H1 (cell line): ENCODE results near the gene ARL10. TPM values are rescaled to one million over a fixed set of nuclear protein-coding genes. Genes with fewer than 3 reads are reported as not detected.

ENCODE experiments used
- CTCF ChIA-PET: fragments of 300-600 bp; sonication (Branson Sonifier 250); formaldehyde crosslinking; loops from one replicate; lab custom pipeline; 2021; ENCODE audit not compliant: partially characterized antibody; lab: Charles Lee
- POLR2A ChIA-PET: fragments of 300-600 bp; sonication (Branson Sonifier 250); formaldehyde crosslinking; loops from one replicate; lab custom pipeline; 2021; ENCODE audit warnings: inconsistent platforms; ENCODE audit not compliant: partially characterized antibody; lab: Charles Lee
- DNase-seq, 2 experiments: peaks; one replicate each; pipeline versions ENCODE4 v3.0.0 to v3.0.0-alpha.2; 2010 to 2022; ENCODE audit warnings: low spot score in 2 of 2, low read depth in 1 of 2, mixed read lengths in 1 of 2
- FAIRE-seq: peaks from 2 replicates; lab custom pipeline; 2011; peaks lifted over from hg19 to GRCh38; lab: Jason Lieb, UNC
- H2AFZ ChIP-seq: 2 replicates; pipeline ENCODE4 v1.8.1; 2012; ENCODE audit warnings: low read length, inconsistent platforms
- H2AK5ac ChIP-seq: 2 replicates; pipeline ENCODE4 v1.6.1; 2013; ENCODE audit warnings: low read depth, low read length
- H2BK120ac ChIP-seq: replicated peaks from 2 replicates; pipeline ENCODE3; 2013; ENCODE audit warnings: low read depth, low read length, inconsistent platforms
- H2BK12ac ChIP-seq: 2 replicates; pipeline ENCODE4 v1.6.1; 2013; ENCODE audit warnings: low read depth, low read length
- H2BK15ac ChIP-seq: 2 replicates; pipeline ENCODE4 v1.6.1; 2013; ENCODE audit warnings: low read length
- H2BK20ac ChIP-seq: 2 replicates; pipeline ENCODE4 v1.6.1; 2013; ENCODE audit warnings: low read length
- H2BK5ac ChIP-seq: 2 replicates; pipeline ENCODE4 v1.6.1; 2013; ENCODE audit warnings: low read depth, low read length
- H3K14ac ChIP-seq: 2 replicates; pipeline ENCODE4 v1.6.1; 2013; ENCODE audit warnings: inconsistent platforms; ENCODE audit not compliant: insufficient read length
- H3K18ac ChIP-seq: 2 replicates; pipeline ENCODE4 v1.6.1; 2013; ENCODE audit warnings: low read length; ENCODE audit errors: extremely low read depth
- H3K23ac ChIP-seq: 2 replicates; pipeline ENCODE4 v1.6.1; 2013; ENCODE audit warnings: inconsistent platforms; ENCODE audit not compliant: insufficient read length
- H3K23me2 ChIP-seq: 2 replicates; pipeline ENCODE4 v1.6.1; 2013; ENCODE audit warnings: low read depth, low read length
- H3K27ac ChIP-seq: 2 replicates; pipeline ENCODE4 v1.6.1; 2011; ENCODE audit warnings: low read depth, low read length, inconsistent platforms
- H3K27me3 ChIP-seq, 4 experiments: replicated peaks in 1 of 4; 1 replicate in 1 of 4; 2 replicates in 3 of 4; pipeline versions ENCODE4 v1.6.1 to v1.8.1; 2011 to 2013; ENCODE audit warnings: low read length in 3 of 4, mild to moderate bottlenecking in 3 of 4, inconsistent platforms in 2 of 4, mixed read lengths in 2 of 4, moderate library complexity in 1 of 4; ENCODE audit not compliant: control insufficient read depth in 3 of 4, insufficient read depth in 3 of 4; ENCODE audit errors: extremely low read depth in 1 of 4
- H3K36me3 ChIP-seq, 4 experiments: 2 replicates each; pipeline versions ENCODE4 v1.6.1 to v1.8.1; 2011 to 2013; ENCODE audit warnings: mild to moderate bottlenecking in 4 of 4, low read length in 3 of 4, moderate library complexity in 2 of 4, control low read depth in 1 of 4, inconsistent platforms in 1 of 4; ENCODE audit not compliant: insufficient read depth in 4 of 4, control insufficient read depth in 2 of 4
- H3K4ac ChIP-seq: replicated peaks from 2 replicates; pipeline ENCODE3; 2013; ENCODE audit warnings: low read length, low read depth, mixed read lengths, inconsistent platforms; ENCODE audit not compliant: insufficient read length
- H3K4me1 ChIP-seq, 4 experiments: replicated peaks in 1 of 4; 1 replicate in 1 of 4; 2 replicates in 3 of 4; pipeline versions ENCODE4 v1.6.1 to v1.8.1; 2011 to 2013; ENCODE audit warnings: low read length in 3 of 4, inconsistent platforms in 2 of 4, mixed read lengths in 1 of 4; ENCODE audit not compliant: insufficient read depth in 4 of 4, control insufficient read depth in 3 of 4
- H3K4me2 ChIP-seq, 2 experiments: 2 replicates each; pipeline versions ENCODE4 v1.6.1 to v1.8.1; 2011 to 2013; ENCODE audit warnings: low read depth in 2 of 2, low read length in 2 of 2, control low read depth in 1 of 2, inconsistent platforms in 1 of 2, mild to moderate bottlenecking in 1 of 2; ENCODE audit not compliant: insufficient read depth in 1 of 2
- H3K4me3 ChIP-seq, 4 experiments: fragments of 200-600, 300-600 bp in 1 of 4; sonication (generic), shearing (Covaris generic), sonication (Bioruptor Twin) in 1 of 4; 2 replicates each; pipeline versions ENCODE4 v1.5.1 to v1.8.1; 2011 to 2016; ENCODE audit warnings: low read length in 4 of 4, low read depth in 3 of 4, control low read depth in 2 of 4, inconsistent platforms in 2 of 4, mild to moderate bottlenecking in 2 of 4, mixed read lengths in 1 of 4, moderate library complexity in 1 of 4; ENCODE audit not compliant: insufficient read depth in 2 of 4; ENCODE audit errors: extremely low read depth in 1 of 4
- H3K56ac ChIP-seq: replicated peaks from 2 replicates; pipeline ENCODE3; 2013; ENCODE audit warnings: low read depth, mild to moderate bottlenecking, mixed read lengths, low read length, inconsistent platforms; ENCODE audit not compliant: insufficient read length
- H3K79me1 ChIP-seq: 2 replicates; pipeline ENCODE4 v1.6.1; 2013; ENCODE audit warnings: low read depth, low read length, control low read depth
- H3K79me2 ChIP-seq, 2 experiments: 2 replicates each; pipeline versions ENCODE4 v1.6.1 to v1.8.1; 2012 to 2013; ENCODE audit warnings: low read length in 2 of 2, mild to moderate bottlenecking in 2 of 2, inconsistent platforms in 1 of 2; ENCODE audit not compliant: insufficient read depth in 2 of 2, control insufficient read depth in 1 of 2
- H3K9ac ChIP-seq, 4 experiments: replicated peaks in 1 of 4; 1 replicate in 1 of 4; 2 replicates in 3 of 4; pipeline versions ENCODE4 v1.6.1 to v1.8.1; 2011 to 2013; ENCODE audit warnings: low read depth in 3 of 4, low read length in 3 of 4, control low read depth in 2 of 4, mild to moderate bottlenecking in 2 of 4, moderate library complexity in 2 of 4, inconsistent platforms in 1 of 4; ENCODE audit errors: extremely low read depth in 1 of 4
- H3K9me3 ChIP-seq, 2 experiments: 2 replicates each; pipeline versions ENCODE4 v1.6.1 to v1.8.1; 2012 to 2013; ENCODE audit warnings: mild to moderate bottlenecking in 2 of 2, moderate library complexity in 2 of 2, control low read depth in 1 of 2, inconsistent platforms in 1 of 2, low read depth in 1 of 2, low read length in 1 of 2, mixed read lengths in 1 of 2; ENCODE audit not compliant: insufficient read depth in 2 of 2
- H4K20me1 ChIP-seq, 2 experiments: replicated peaks in 1 of 2; 2 replicates each; pipeline versions ENCODE3 to v1.8.1; 2011 to 2013; ENCODE audit warnings: inconsistent platforms in 2 of 2, low read length in 2 of 2, mild to moderate bottlenecking in 1 of 2; ENCODE audit not compliant: insufficient read depth in 2 of 2, control insufficient read depth in 1 of 2
- H4K5ac ChIP-seq: 2 replicates; pipeline ENCODE4 v1.6.1; 2013; ENCODE audit warnings: low read length, low read depth, mixed read lengths, inconsistent platforms; ENCODE audit not compliant: insufficient read length
- H4K8ac ChIP-seq: 2 replicates; pipeline ENCODE4 v1.8.0; 2013; ENCODE audit warnings: mild to moderate bottlenecking, moderate library complexity, low read length, inconsistent platforms; ENCODE audit not compliant: insufficient read depth; ENCODE audit errors: extremely low read depth
- H4K91ac ChIP-seq: replicated peaks from 2 replicates; pipeline ENCODE3; 2013; ENCODE audit warnings: low read length, mixed read lengths, inconsistent platforms; ENCODE audit not compliant: insufficient read length
- ASH2L ChIP-seq: fragments of 200-600, 300-600 bp; sonication (generic); IDR thresholded peaks from one replicate; pipeline ENCODE4 v1.7.1; 2017; ENCODE audit warnings: low read length
- ATF2 ChIP-seq: IDR thresholded peaks from 2 replicates; pipeline ENCODE4 v1.6.1; 2012; ENCODE audit warnings: low read length, inconsistent platforms
- BACH1 ChIP-seq: IDR thresholded peaks from 2 replicates; pipeline ENCODE4 v1.6.1; 2012; ENCODE audit warnings: low read length, improper control_type of control experiment
- MAX ChIP-seq: IDR thresholded peaks from 2 replicates; pipeline ENCODE4 v1.6.1; 2012; ENCODE audit warnings: inconsistent platforms
- NRF1 ChIP-seq: IDR thresholded peaks from 2 replicates; pipeline ENCODE4 v1.6.1; 2011; ENCODE audit warnings: mild to moderate bottlenecking, low read depth, low read length, improper control_type of control experiment
- SP2 ChIP-seq: IDR thresholded peaks from 2 replicates; pipeline ENCODE4 v1.6.1; 2012; ENCODE audit warnings: mild to moderate bottlenecking, low read length, inconsistent platforms
- WGBS, 2 experiments: shearing (Covaris generic) in 1 of 2; methylation state at CpG; one replicate each; pipeline versions ENCODE4 v1.1.6 to v1.1.7; 2013 to 2015; ENCODE audit warnings: low lambda C conversion rate in 2 of 2, mixed read lengths in 2 of 2, inconsistent platforms in 1 of 2, low coverage in 1 of 2, missing lambda C conversion rate in 1 of 2; ENCODE audit not compliant: insufficient replicate concordance in 2 of 2, insufficient coverage in 1 of 2, insufficient read length in 1 of 2; ENCODE audit errors: extremely low coverage in 1 of 2, missing lambda C conversion rate in 1 of 2; 5-methylcytosine and 5-hydroxymethylcytosine counted together
- long read RNA-seq, 2 experiments: library from RNA in 1 of 2; library from capped mRNA in 1 of 2; stranded (forward); transcript quantifications; one replicate each; pipeline ENCODE4 v2.0.0, GENCODE V29; 2021; ENCODE audit warnings: inconsistent platforms in 1 of 2
- polyA minus RNA-seq, 3 experiments: library from RNA; depleted of rRNA, polyadenylated mRNA; stranded (reverse); fragments of >200 nt; gene quantifications; 1 replicate in 2 of 3; 2 replicates in 1 of 3; pipeline ENCODE4 v1.2.3, GENCODE V29; 2011
- polyA plus RNA-seq, 7 experiments: library from polyadenylated mRNA; depleted of rRNA in 3 of 7; stranded (reverse) in 5 of 7; unstranded in 2 of 7; fragments of >200 nt in 5 of 7; fragments of 200-250 nt in 2 of 7; gene quantifications; 1 replicate in 5 of 7; 2 replicates in 1 of 7; 4 replicates in 1 of 7; pipeline versions ENCODE4 v1.2.1 to v1.2.3, GENCODE V29; 2011 to 2013; ENCODE audit warnings: missing spikeins in 2 of 7, mixed read lengths in 2 of 7
- total RNA-seq: library from RNA; stranded (reverse); fragmentation: NEBNext Ultra II Directional; extraction: Animal tissue kit (Norgen Biotek cat#: 25700); gene quantifications from 2 replicates; pipeline ENCODE4 v1.2.1, GENCODE V29; 2021

ARL10 gene
- total RNA-seq, result 6.7 and 7.4 TPM in 2 replicates
- 3.1 and 3.6 TPM in 2 replicates for polyA plus RNA-seq (2011; rRNA removed)
- polyA plus RNA-seq (2011; cell fraction: cytosol; rRNA removed), result 5.3 TPM
- polyA plus RNA-seq (2011; cell fraction: nucleus; rRNA removed), result 6.2 TPM
- 3.4 to 3.9 TPM (median 3.7 TPM) in 4 replicates for polyA plus RNA-seq (2012, experiment 1 of 2)
- 0.38 TPM for polyA plus RNA-seq (2012, experiment 2 of 2)
- 3.9 TPM for polyA plus RNA-seq (2013, experiment 1 of 2)
- 4.7 TPM for polyA plus RNA-seq (2013, experiment 2 of 2)
- polyA minus RNA-seq (2011; rRNA and poly(A)+ RNA removed), result 5.3 and 7.4 TPM in 2 replicates
- polyA minus RNA-seq (2011; cell fraction: cytosol; rRNA and poly(A)+ RNA removed), result 5.7 TPM
- 10.9 TPM for polyA minus RNA-seq (2011; cell fraction: nucleus; rRNA and poly(A)+ RNA removed)
- long read RNA-seq, experiment 1, partial matches to known transcripts, result 0 of 4 reads
- long read RNA-seq, experiment 1, other reads (novel, unspliced or antisense), result 4 of 4 reads
- long read RNA-seq, experiment 2, partial matches to known transcripts, result 0 of 4 reads
- long read RNA-seq, experiment 2, other reads (novel, unspliced or antisense), result 4 of 4 reads

DNA sequence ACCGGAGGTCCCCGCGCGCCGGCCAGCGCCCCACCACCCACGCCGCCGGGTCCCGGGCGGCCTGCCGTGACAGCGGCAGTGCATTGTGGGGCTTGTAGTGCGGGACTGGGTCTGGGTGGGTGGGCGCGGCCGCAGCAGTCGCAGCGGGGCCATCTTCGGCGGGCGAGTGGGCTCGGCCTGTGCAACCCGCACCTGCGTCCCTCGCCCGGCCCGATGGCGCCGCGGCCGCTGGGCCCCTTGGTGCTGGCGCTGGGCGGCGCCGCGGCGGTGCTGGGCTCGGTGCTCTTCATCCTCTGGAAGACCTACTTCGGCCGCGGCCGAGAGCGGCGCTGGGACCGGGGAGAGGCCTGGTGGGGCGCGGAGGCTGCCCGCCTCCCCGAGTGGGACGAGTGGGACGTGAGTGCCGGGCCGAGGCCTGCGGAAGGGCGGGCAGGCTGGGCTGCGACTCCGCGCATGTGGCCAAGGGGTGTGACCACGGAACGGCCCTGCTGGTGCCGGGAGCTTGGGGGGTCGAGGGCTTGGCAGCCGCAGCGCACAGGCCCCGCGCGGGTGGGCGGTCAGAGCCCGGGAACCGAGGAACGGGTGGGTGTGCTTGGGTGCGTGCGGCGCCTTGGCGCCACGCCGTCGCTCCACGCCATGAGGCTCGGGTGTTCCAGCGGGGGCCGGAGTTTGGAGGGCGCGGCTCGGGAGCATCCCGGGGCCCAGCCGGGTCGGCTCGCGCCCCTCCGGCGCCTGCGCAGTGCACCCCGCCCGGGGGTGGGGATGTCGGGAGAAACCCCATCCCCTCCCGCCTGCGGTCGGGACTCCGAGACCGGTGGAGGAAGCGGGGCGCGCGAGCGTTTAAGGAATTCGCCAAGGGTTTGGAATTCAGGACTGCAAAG is at the start of gene ARL10:
Gene ARL10 (plus strand): TSS at position 137 of the 881 bp plus-strand sequence. CDS start 77 bp downstream, at position 214.
- FAIRE-seq (no peak), DNase-seq (peak in 1 of 2 experiments; percentile 72)
- peaks cover 0 to 3% of the 10 kb centered on the region in 2 experiments; a peak in 2 of 4 replicates for H3K79me2 ChIP-seq
- H2BK15ac ChIP-seq, result 0 out of 2 replicates have a peak within 1 kb of the TSS, but pooled peaks have one; percentile 61
- H4K8ac ChIP-seq, result peak within 1 kb of the TSS; percentile 73
- no peak within 1 kb of the TSS for H2BK5ac ChIP-seq
- no peak within 1 kb of the TSS for H4K91ac ChIP-seq
- H2BK20ac ChIP-seq, result no peak within 1 kb of the TSS
- no peak within 1 kb of the TSS for H3K23ac ChIP-seq
- ChIA-PET POLR2A (interaction anchor here (0.8 to 1.6 kb wide), 4 partner anchors 10 to 26 kb away, joined by 3 to 11 read pairs (median 3); partner anchors contain the start of genes HIGD2A and NOP16), CTCF (no interaction called here)
- peaks cover 7 to 42% (median 34%) of the 10 kb centered on the region in 4 experiments for H3K27me3 ChIP-seq
- H3K14ac ChIP-seq, result no peak within 1 kb of the TSS
- peaks cover 2% of the 10 kb centered on the region; the same call in 1 of the 2 replicates for H3K79me1 ChIP-seq
- H3K4me1 ChIP-seq, result peaks cover 0 to 5% (median 3%) of the 10 kb centered on the region in 4 experiments; a peak in 4 of 7 replicates
- no peak within 1 kb of the TSS for H3K27ac ChIP-seq
- H3K56ac ChIP-seq, result no peak within 1 kb of the TSS
- H3K9ac ChIP-seq, result peak within 1 kb of the TSS in 2 of 4 experiments; percentile 35 to 55; a peak in 3 of 7 replicates
- peak within 1 kb of the TSS; percentile 80; the same call in 1 of the 2 replicates for H2AFZ ChIP-seq
- no peak within 1 kb of the TSS for H2AK5ac ChIP-seq
- no peaks in the 10 kb centered on the region for H3K9me3 ChIP-seq
- peak within 1 kb of the TSS; percentile 61 to 82 (median 68) for H3K4me3 ChIP-seq
- H4K20me1 ChIP-seq, result peaks cover 0 to 3% of the 10 kb centered on the region in 2 experiments
- 2% methylated on average over 49 of the region's 108 CpGs; no CpG with 5 or more reads in 1 of the 2 experiments for WGBS, 2 experiments
- H4K5ac ChIP-seq, result peak within 1 kb of the TSS; percentile 29
- H3K18ac ChIP-seq, result peak within 1 kb of the TSS; percentile 66
- no peak within 1 kb of the TSS for H3K4ac ChIP-seq
- H3K4me2 ChIP-seq, result peak within 1 kb of the TSS; percentile 79 to 91
- 0 out of 2 replicates have a peak within 1 kb of the TSS, but pooled peaks have one; percentile 2 for H2BK12ac ChIP-seq
- H2BK120ac ChIP-seq, result no peak within 1 kb of the TSS
- peaks cover 19% of the 10 kb centered on the region for H3K23me2 ChIP-seq
- H3K36me3 ChIP-seq, result peaks cover 0 to 3% (median 0%) of the 10 kb centered on the region in 4 experiments; a peak in 3 of 8 replicates
- TF ChIP-seq BACH1 (no peak; the same call in 1 of the 2 replicates), MAX (peak; percentile 91), NRF1 (peak; percentile 64), SP2 (no peak), ASH2L (peak; percentile 18), ATF2 (no peak)
